PFSK-1 (cell line): Measurements from ENCODE around the gene KAT7.

ENCODE experiments used
- FOXP2 ChIP-seq: optimal IDR thresholded peaks from 2 replicates; pipeline ENCODE3; 2011; ENCODE audit warnings: borderline replicate concordance, control low read depth, inconsistent platforms; ENCODE audit not compliant: insufficient read depth; ENCODE audit errors: extremely low read length, extremely low read depth
- POLR2AphosphoS5 ChIP-seq: IDR thresholded peaks from 2 replicates; pipeline ENCODE4 v1.6.1; 2012; ENCODE audit warnings: low read depth, mild to moderate bottlenecking, control low read depth, low read length, moderate library complexity
- SIN3A ChIP-seq: IDR thresholded peaks from 2 replicates; pipeline ENCODE4 v1.6.1; 2012; ENCODE audit warnings: mild to moderate bottlenecking, low read length, moderate library complexity, borderline replicate concordance; ENCODE audit not compliant: insufficient read depth
- TAF1 ChIP-seq: IDR thresholded peaks from 2 replicates; pipeline ENCODE4 v1.6.1; 2012; ENCODE audit warnings: low read length, control low read depth, borderline replicate concordance; ENCODE audit not compliant: insufficient read depth
- TF ChIP-seq, protein P1 (sequence below), 2 experiments: IDR thresholded peaks; 2 replicates each; pipeline versions ENCODE4 v1.6.1 to v1.8.0; 2011 to 2012; ENCODE audit warnings: low read depth in 2 of 2, low read length in 2 of 2, control low read depth in 1 of 2, inconsistent platforms in 1 of 2, mild to moderate bottlenecking in 1 of 2, moderate library complexity in 1 of 2; ENCODE audit not compliant: insufficient read depth in 1 of 2

KAT7 gene

DNA sequence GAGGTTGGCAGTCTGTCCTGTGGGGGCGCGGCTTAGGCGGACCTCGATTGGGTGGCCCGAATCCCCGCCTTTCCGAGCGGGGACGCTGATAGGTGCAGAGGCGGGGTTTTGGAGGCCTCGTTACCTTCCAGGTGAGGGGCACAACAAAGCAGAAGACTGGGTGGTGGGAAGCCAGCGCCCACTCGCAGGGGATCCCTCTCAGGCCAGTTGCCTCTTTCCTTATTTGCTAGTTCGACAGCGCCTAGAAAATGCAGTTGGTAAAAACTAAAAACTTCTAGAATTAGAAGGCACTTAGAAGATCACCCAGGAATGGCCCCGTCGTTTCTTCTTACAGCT lies 730 bp downstream of the KAT7 start:
- TF ChIP-seq, protein P1, sequence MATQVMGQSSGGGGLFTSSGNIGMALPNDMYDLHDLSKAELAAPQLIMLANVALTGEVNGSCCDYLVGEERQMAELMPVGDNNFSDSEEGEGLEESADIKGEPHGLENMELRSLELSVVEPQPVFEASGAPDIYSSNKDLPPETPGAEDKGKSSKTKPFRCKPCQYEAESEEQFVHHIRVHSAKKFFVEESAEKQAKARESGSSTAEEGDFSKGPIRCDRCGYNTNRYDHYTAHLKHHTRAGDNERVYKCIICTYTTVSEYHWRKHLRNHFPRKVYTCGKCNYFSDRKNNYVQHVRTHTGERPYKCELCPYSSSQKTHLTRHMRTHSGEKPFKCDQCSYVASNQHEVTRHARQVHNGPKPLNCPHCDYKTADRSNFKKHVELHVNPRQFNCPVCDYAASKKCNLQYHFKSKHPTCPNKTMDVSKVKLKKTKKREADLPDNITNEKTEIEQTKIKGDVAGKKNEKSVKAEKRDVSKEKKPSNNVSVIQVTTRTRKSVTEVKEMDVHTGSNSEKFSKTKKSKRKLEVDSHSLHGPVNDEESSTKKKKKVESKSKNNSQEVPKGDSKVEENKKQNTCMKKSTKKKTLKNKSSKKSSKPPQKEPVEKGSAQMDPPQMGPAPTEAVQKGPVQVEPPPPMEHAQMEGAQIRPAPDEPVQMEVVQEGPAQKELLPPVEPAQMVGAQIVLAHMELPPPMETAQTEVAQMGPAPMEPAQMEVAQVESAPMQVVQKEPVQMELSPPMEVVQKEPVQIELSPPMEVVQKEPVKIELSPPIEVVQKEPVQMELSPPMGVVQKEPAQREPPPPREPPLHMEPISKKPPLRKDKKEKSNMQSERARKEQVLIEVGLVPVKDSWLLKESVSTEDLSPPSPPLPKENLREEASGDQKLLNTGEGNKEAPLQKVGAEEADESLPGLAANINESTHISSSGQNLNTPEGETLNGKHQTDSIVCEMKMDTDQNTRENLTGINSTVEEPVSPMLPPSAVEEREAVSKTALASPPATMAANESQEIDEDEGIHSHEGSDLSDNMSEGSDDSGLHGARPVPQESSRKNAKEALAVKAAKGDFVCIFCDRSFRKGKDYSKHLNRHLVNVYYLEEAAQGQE (IDR thresholded peaks at IDR 0.05; ENCODE audit: insufficient read depth in 1 of 2, low read depth in 2 of 2, low read length in 2 of 2): no peak
- TF ChIP-seq FOXP2 (peak; percentile 39), SIN3A (peak; percentile 97; the same call in 1 of the 2 replicates), POLR2AphosphoS5 (no peak), TAF1 (no peak)

GRCh38 chr17:49793309-49793708 lies 4.8 kb downstream of the KAT7 start:
- TF ChIP-seq, protein P1 (IDR thresholded peaks at IDR 0.05; ENCODE audit: insufficient read depth in 1 of 2, low read depth in 2 of 2, low read length in 2 of 2): no peak
- TF ChIP-seq POLR2AphosphoS5: no peak
- no peak for TF ChIP-seq FOXP2
- no peak for TF ChIP-seq SIN3A
- no peak for TF ChIP-seq TAF1

DNA sequence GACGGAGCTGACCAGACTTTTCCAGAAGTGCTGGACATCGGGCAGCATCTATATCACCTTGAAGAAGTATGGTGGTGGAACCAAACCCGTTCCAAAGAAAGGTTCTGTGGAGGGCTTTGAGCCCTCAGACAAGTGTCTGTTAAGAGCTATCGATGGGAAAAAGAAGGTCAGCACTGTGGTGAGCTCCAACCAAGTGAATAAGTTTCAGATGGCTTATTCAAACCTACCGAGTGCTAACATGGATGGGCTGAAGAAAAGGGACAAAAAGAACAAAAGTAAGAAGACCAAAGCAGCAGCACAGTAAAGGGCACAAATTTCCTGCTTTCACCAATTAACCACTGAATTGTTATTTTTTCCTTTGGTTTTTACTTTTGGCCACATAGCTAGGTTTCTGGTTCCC lies 6.9 kb downstream of the KAT7 start:
- no peak for TF ChIP-seq POLR2AphosphoS5
- TF ChIP-seq SIN3A: no peak
- no peak for TF ChIP-seq FOXP2
- TF ChIP-seq, protein P1 (IDR thresholded peaks at IDR 0.05; ENCODE audit: insufficient read depth in 1 of 2, low read depth in 2 of 2, low read length in 2 of 2): no peak
- no peak for TF ChIP-seq TAF1

GRCh38 chr17:49798182-49798581 lies 9.7 kb downstream of the KAT7 start:
- no peak for TF ChIP-seq TAF1
- no peak for TF ChIP-seq FOXP2
- TF ChIP-seq POLR2AphosphoS5: no peak
- TF ChIP-seq SIN3A: no peak
- TF ChIP-seq, protein P1 (IDR thresholded peaks at IDR 0.05; ENCODE audit: insufficient read depth in 1 of 2, low read depth in 2 of 2, low read length in 2 of 2): no peak

- TF ChIP-seq POLR2AphosphoS5 (no peak), FOXP2 (no peak), TAF1 (no peak), SIN3A (no peak)
- TF ChIP-seq, protein P1 (IDR thresholded peaks at IDR 0.05; ENCODE audit: insufficient read depth in 1 of 2, low read depth in 2 of 2, low read length in 2 of 2): no peak
Observed at GRCh38 chr17:49798738-49799137, 10.3 kb downstream of the KAT7 start.
